ENCODE measurements around the gene HES6.
"Not testable (repeated sequence)": the region's sequence is repeated elsewhere in the genome, so short reads cannot be mapped to it uniquely, and the experiment has no call there.

The HES6 gene

GRCh38 chr2:238239863-238240756 is at the start of gene HES6:
Gene HES6 (minus strand): TSS chr2:238240038. CDS start chr2:238239905, 133 bp downstream.
- peak; percentile 63 to 74 for DNase-seq

GRCh38 chr2:238289574-238289973 is 49.7 kb upstream of the HES6 start:
- no peak for DNase-seq

GRCh38 chr2:238288650-238289573 is 49.1 kb upstream of the HES6 start:
- peak; percentile 97 for DNase-seq

GRCh38 chr2:238287737-238288649 is 48.2 kb upstream of the HES6 start, which contains the start of gene PER2:
Gene PER2 (minus strand): TSS chr2:238288610. CDS start chr2:238277936, 10,674 bp downstream.
- peak; percentile 21 to 34 for DNase-seq

- peak; percentile 26 to 56 for DNase-seq
Observed at GRCh38 chr2:238286987-238287736, 47.3 kb upstream of the HES6 start.

GRCh38 chr2:238286551-238286950 is 46.7 kb upstream of the HES6 start:
- no peak for DNase-seq

- DNase-seq = no peak
Observed at GRCh38 chr2:238286095-238286494, 46.3 kb upstream of the HES6 start.

- DNase-seq = no peak
Observed at GRCh38 chr2:238285653-238286082, 45.8 kb upstream of the HES6 start.

- DNase-seq = no peak
Observed at GRCh38 chr2:238284802-238285515, 45.1 kb upstream of the HES6 start.

- no peak for DNase-seq
Observed at GRCh38 chr2:238282861-238283738, 43.3 kb upstream of the HES6 start.

GRCh38 chr2:238281826-238282480 is 42.1 kb upstream of the HES6 start:
- no peak for DNase-seq

- DNase-seq = no peak
Observed at GRCh38 chr2:238280083-238280825, 40.4 kb upstream of the HES6 start.

- no peak for DNase-seq
Observed at GRCh38 chr2:238279324-238279682, 39.5 kb upstream of the HES6 start.

- no peak for DNase-seq
Observed at GRCh38 chr2:238278626-238279323, 38.9 kb upstream of the HES6 start.

GRCh38 chr2:238277695-238278094 is 37.9 kb upstream of the HES6 start:
- no peak for DNase-seq

- no peak for DNase-seq
Observed at GRCh38 chr2:238274152-238274865, 34.5 kb upstream of the HES6 start.

- not testable (repeated sequence) for DNase-seq
Observed at GRCh38 chr2:238273433-238273832, 33.6 kb upstream of the HES6 start.
